Measurements from ENCODE around the gene CLIP1.
"Not testable (repeated sequence)": the region's sequence is repeated elsewhere in the genome, so short reads cannot be mapped to it uniquely, and the experiment has no call there.

Gene CLIP1

GRCh38 chr12:122429043-122429442 lies 6.6 kb upstream of the CLIP1 start:
- DNase-seq = not testable (repeated sequence)

- no peak for DNase-seq
These were observed 4.9 kb upstream of the CLIP1 start for GRCh38 chr12:122427403-122427802.

GRCh38 chr12:122423258-122424165 lies 1.0 kb upstream of the CLIP1 start:
- DNase-seq = no peak

- no peak for DNase-seq
These were observed 325 bp upstream of the CLIP1 start for GRCh38 chr12:122422730-122423257.

GRCh38 chr12:122421187-122421820 lies 1.2 kb downstream of the CLIP1 start:
- no peak for DNase-seq

- DNase-seq = no peak
These were observed 1.9 kb downstream of the CLIP1 start for GRCh38 chr12:122420471-122421162.

- not testable (repeated sequence) for DNase-seq
These were observed 3.4 kb downstream of the CLIP1 start for GRCh38 chr12:122419094-122419493.

GRCh38 chr12:122415665-122416064 lies 6.8 kb downstream of the CLIP1 start:
- DNase-seq = not testable (repeated sequence)

GRCh38 chr12:122413516-122414404 lies 8.7 kb downstream of the CLIP1 start:
- no peak for DNase-seq

GRCh38 chr12:122412851-122413433 lies 9.5 kb downstream of the CLIP1 start:
- peak; percentile 46 for DNase-seq

GRCh38 chr12:122411537-122411936 lies 10.9 kb downstream of the CLIP1 start:
- DNase-seq = no peak

GRCh38 chr12:122407208-122407607 lies 15.3 kb downstream of the CLIP1 start:
- no peak for DNase-seq

- no peak for DNase-seq
These were observed 15.7 kb downstream of the CLIP1 start for GRCh38 chr12:122406701-122407164.

- DNase-seq = no peak
These were observed 18.6 kb downstream of the CLIP1 start for GRCh38 chr12:122403831-122404230.

GRCh38 chr12:122403115-122403770 lies 19.2 kb downstream of the CLIP1 start:
- no peak for DNase-seq

GRCh38 chr12:122402264-122402663 lies 20.2 kb downstream of the CLIP1 start:
- DNase-seq = no peak

- peak; percentile 76 for DNase-seq
These were observed 22.7 kb downstream of the CLIP1 start for GRCh38 chr12:122399592-122400373.

- no peak for DNase-seq
These were observed 23.2 kb downstream of the CLIP1 start for GRCh38 chr12:122399254-122399591.

- DNase-seq = not testable (repeated sequence)
These were observed 24.5 kb downstream of the CLIP1 start for GRCh38 chr12:122397981-122398380.

- DNase-seq = no peak
These were observed 27.1 kb downstream of the CLIP1 start for GRCh38 chr12:122395319-122395718.
